Mononuclear cell (primary cell): Measurements from ENCODE around the gene TNS1. TPM values are rescaled to one million over a fixed set of nuclear protein-coding genes. Genes with fewer than 3 reads are reported as not detected.

Experiments
- H3K27me3 ChIP-seq: 2 replicates; pipeline ENCODE4 v1.6.0; 2011; ENCODE audit warnings: low read length, control low read depth; ENCODE audit not compliant: insufficient read depth
- H3K4me1 ChIP-seq: 2 replicates; pipeline ENCODE4 v1.5.1; 2011; ENCODE audit warnings: mild to moderate bottlenecking, low read length, control low read depth; ENCODE audit not compliant: insufficient read depth
- H3K4me3 ChIP-seq: 2 replicates; pipeline ENCODE4 v1.5.1; 2011; ENCODE audit warnings: mild to moderate bottlenecking, low read length, moderate library complexity
- H3K9me3 ChIP-seq: 2 replicates; pipeline ENCODE4 v1.5.1; 2011; ENCODE audit warnings: low read depth, mild to moderate bottlenecking, control low read depth, low read length
- total RNA-seq: library from RNA; depleted of rRNA; stranded (reverse); fragments of >200 nt; gene quantifications from one replicate; pipeline ENCODE4 v1.2.3, GENCODE V29; 2012

TNS1 gene
- total RNA-seq, 1 donor: 3.5 TPM

DNA sequence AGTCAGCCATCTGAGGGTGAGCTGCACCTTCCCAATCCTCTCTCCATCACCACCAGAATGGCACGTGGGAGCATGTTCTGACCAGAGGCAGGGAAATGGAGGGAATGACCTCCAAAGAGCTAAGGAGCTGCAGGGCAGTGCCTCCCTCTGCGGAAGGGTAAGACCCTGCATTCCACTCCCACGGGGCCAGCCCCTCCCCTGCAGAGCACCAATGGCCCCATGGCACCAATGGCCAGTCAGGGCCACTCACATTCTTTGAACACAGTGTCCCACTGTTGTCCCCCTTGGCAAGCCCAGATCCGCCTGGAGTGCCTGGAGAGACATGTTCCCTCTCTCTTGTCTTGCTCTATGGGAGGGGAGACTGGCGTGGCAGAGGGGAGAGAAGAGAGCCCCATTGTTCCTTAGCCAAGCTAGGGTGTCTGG, 164.4 kb downstream of the TNS1 start:
- Histone ChIP-seq H3K4me3 (no peak overlapping the region), H3K4me1 (peaks cover 5% of the 10 kb centered on the region)

DNA sequence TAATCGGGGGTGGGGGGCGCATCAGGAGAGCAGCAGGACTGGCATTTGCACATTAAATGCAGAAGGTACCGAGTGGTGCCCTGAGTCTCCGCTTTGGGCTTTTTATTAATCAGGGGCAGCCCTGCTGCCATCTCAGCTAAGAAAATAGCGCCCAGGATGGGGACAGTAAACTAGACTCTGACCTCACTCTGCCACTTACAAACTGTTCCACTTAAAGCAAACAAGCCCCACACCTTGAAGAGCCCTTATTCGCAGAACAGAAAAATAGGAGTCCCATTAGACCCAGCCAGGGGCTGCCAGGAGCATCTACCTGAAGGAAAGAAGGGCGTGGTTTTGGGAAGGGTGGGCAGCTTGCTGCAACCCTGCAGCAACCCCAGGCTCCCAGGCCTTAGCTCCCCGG, 165.3 kb downstream of the TNS1 start:
- Histone ChIP-seq H3K9me3 (no peaks in the 10 kb centered on the region), H3K4me1 (peaks cover 5% of the 10 kb centered on the region), H3K4me3 (no peak overlapping the region), H3K27me3 (no peaks in the 10 kb centered on the region)

More for the DNA sequence above, 164.4 kb downstream of the TNS1 start:
- Histone ChIP-seq H3K27me3 (no peaks in the 10 kb centered on the region), H3K9me3 (no peaks in the 10 kb centered on the region)

- Histone ChIP-seq H3K9me3 (no peaks in the 10 kb centered on the region), H3K4me1 (peaks cover 5% of the 10 kb centered on the region), H3K4me3 (no peak overlapping the region), H3K27me3 (no peaks in the 10 kb centered on the region)
These were observed 165.8 kb downstream of the TNS1 start for GRCh38 chr2:217836901-217837491.

- Histone ChIP-seq H3K27me3 (no peaks in the 10 kb centered on the region), H3K4me1 (peaks cover 5% of the 10 kb centered on the region), H3K4me3 (no peak overlapping the region), H3K9me3 (no peaks in the 10 kb centered on the region)
These were observed 166.6 kb downstream of the TNS1 start for GRCh38 chr2:217835931-217836891.

- no peak overlapping the region for H3K4me3 ChIP-seq
- no peaks in the 10 kb centered on the region for H3K9me3 ChIP-seq
- H3K27me3 ChIP-seq: no peaks in the 10 kb centered on the region
- peaks cover 5% of the 10 kb centered on the region for H3K4me1 ChIP-seq
These were observed 167.9 kb downstream of the TNS1 start for GRCh38 chr2:217834744-217835513.

DNA sequence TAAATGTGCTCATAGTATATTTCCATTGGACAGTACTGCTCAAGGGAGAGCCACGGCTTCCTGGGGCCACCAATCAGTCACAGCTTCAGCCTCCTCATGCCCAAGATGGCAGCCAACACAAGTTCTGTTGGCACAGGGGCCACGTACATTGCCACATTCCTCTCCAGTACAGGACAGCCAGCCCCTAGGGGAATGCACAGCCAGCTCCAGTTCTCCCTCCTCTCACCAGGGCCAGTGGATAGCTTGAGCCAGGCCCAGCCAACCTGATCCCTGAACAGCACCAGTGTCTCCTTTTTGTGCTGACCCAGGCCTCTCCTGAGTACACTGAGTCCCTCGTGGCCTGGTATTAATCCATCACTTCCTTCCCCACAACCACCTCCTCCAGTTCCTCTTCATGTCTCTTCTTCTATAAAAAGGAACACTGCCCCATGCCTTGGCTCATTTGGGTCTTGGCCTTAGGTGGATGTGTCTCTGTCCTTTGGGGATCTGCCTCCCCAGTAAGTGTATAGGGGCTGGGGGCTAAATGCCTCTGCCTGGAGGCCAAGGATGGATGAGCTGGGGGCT, 168.7 kb downstream of the TNS1 start:
- no peak overlapping the region for H3K4me3 ChIP-seq
- no peaks in the 10 kb centered on the region for H3K27me3 ChIP-seq
- peaks cover 5% of the 10 kb centered on the region for H3K4me1 ChIP-seq

DNA sequence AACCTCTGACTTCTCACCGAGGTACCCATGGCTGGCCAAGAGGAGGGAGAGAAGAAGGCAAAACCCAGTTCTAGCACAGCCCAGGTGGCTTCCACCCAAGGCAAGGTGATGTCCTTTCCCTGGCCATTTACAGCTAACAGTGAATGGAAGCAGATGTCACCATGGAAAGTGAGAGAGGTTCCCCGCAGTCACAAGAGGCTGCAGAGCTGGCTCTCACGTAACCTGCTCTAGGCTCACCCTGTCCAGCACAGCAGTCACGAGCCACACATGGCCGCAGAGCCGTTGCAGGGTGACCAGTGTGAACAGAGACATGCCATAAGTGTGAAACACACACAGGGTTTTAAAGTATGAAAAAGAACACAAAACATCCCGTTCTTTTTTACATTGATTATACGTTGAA, 169.4 kb downstream of the TNS1 start:
- H3K9me3 ChIP-seq: no peaks in the 10 kb centered on the region
- peaks cover 5% of the 10 kb centered on the region for H3K4me1 ChIP-seq
- no peaks in the 10 kb centered on the region for H3K27me3 ChIP-seq
- H3K4me3 ChIP-seq: no peak overlapping the region

More for the DNA sequence above, 168.7 kb downstream of the TNS1 start:
- no peaks in the 10 kb centered on the region for H3K9me3 ChIP-seq

- no peaks in the 10 kb centered on the region for H3K9me3 ChIP-seq
- peaks cover 5% of the 10 kb centered on the region for H3K4me1 ChIP-seq
- H3K27me3 ChIP-seq: no peaks in the 10 kb centered on the region
- no peak overlapping the region for H3K4me3 ChIP-seq
These were observed 169.8 kb downstream of the TNS1 start for GRCh38 chr2:217832987-217833386.

DNA sequence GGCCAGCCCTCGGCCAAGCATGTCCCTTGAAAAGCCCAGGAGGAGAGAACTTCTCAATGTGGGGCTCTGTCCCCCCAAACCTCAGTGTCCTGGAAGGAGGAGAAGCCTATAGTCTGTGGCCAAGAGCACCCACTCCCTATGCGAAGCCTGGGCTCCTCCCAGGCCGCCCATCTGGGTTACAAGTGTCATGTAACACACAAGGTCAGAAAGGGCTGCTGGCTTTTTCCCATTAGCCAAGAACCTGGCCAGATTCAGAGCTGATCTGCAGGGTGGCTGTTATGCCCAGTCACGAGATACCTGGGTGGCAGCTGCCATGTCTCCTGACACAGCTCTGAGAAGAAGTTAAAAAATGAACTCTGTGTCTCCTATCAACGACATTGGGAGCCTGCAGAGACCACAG, 170.7 kb downstream of the TNS1 start:
- H3K27me3 ChIP-seq: no peaks in the 10 kb centered on the region
- H3K4me3 ChIP-seq: no peak overlapping the region
- H3K4me1 ChIP-seq: peaks cover 5% of the 10 kb centered on the region
- no peaks in the 10 kb centered on the region for H3K9me3 ChIP-seq

GRCh38 chr2:217831306-217831705, 171.5 kb downstream of the TNS1 start:
- Histone ChIP-seq H3K4me3 (no peak overlapping the region), H3K4me1 (peaks cover 5% of the 10 kb centered on the region), H3K27me3 (no peaks in the 10 kb centered on the region), H3K9me3 (no peaks in the 10 kb centered on the region)

- Histone ChIP-seq H3K4me1 (peaks cover 5% of the 10 kb centered on the region), H3K9me3 (no peaks in the 10 kb centered on the region), H3K4me3 (no peak overlapping the region), H3K27me3 (no peaks in the 10 kb centered on the region)
These were observed 172.0 kb downstream of the TNS1 start for GRCh38 chr2:217830807-217831206.

GRCh38 chr2:217830061-217830460, 172.7 kb downstream of the TNS1 start:
- Histone ChIP-seq H3K4me1 (peaks cover 5% of the 10 kb centered on the region), H3K27me3 (no peaks in the 10 kb centered on the region), H3K4me3 (no peak overlapping the region), H3K9me3 (no peaks in the 10 kb centered on the region)

GRCh38 chr2:217829420-217829819, 173.4 kb downstream of the TNS1 start:
- no peaks in the 10 kb centered on the region for H3K9me3 ChIP-seq
- H3K4me3 ChIP-seq: no peak overlapping the region
- peaks cover 5% of the 10 kb centered on the region for H3K4me1 ChIP-seq
- H3K27me3 ChIP-seq: no peaks in the 10 kb centered on the region

- no peaks in the 10 kb centered on the region for H3K4me1 ChIP-seq
- no peak overlapping the region for H3K4me3 ChIP-seq
- H3K27me3 ChIP-seq: no peaks in the 10 kb centered on the region
- no peaks in the 10 kb centered on the region for H3K9me3 ChIP-seq
These were observed 174.5 kb downstream of the TNS1 start for GRCh38 chr2:217828336-217828735.
